ENCODE measurements around the gene CNNM2.

CNNM2 gene

GRCh38 chr10:103117247-103117646, 199.2 kb downstream of the CNNM2 start:
- TF ChIP-seq SCRT2 (tag by site-specific recombination; IDR thresholded peaks at IDR 0.05), result no peak
- no peak for TF ChIP-seq KLF17 (tag by site-specific recombination; IDR thresholded peaks at IDR 0.05)
- no peak for TF ChIP-seq ZNF19 (tag by site-specific recombination; IDR thresholded peaks at IDR 0.05; ENCODE audit: low read depth)
- TF ChIP-seq KLF10 (tag by site-specific recombination; IDR thresholded peaks at IDR 0.05), result no peak
- TF ChIP-seq ZFP41 (tag by site-specific recombination; IDR thresholded peaks at IDR 0.05; ENCODE audit: borderline replicate concordance), result no peak
- no peak for TF ChIP-seq MYNN (tag by site-specific recombination; IDR thresholded peaks at IDR 0.05; ENCODE audit: borderline replicate concordance)
- TF ChIP-seq, protein P1, sequence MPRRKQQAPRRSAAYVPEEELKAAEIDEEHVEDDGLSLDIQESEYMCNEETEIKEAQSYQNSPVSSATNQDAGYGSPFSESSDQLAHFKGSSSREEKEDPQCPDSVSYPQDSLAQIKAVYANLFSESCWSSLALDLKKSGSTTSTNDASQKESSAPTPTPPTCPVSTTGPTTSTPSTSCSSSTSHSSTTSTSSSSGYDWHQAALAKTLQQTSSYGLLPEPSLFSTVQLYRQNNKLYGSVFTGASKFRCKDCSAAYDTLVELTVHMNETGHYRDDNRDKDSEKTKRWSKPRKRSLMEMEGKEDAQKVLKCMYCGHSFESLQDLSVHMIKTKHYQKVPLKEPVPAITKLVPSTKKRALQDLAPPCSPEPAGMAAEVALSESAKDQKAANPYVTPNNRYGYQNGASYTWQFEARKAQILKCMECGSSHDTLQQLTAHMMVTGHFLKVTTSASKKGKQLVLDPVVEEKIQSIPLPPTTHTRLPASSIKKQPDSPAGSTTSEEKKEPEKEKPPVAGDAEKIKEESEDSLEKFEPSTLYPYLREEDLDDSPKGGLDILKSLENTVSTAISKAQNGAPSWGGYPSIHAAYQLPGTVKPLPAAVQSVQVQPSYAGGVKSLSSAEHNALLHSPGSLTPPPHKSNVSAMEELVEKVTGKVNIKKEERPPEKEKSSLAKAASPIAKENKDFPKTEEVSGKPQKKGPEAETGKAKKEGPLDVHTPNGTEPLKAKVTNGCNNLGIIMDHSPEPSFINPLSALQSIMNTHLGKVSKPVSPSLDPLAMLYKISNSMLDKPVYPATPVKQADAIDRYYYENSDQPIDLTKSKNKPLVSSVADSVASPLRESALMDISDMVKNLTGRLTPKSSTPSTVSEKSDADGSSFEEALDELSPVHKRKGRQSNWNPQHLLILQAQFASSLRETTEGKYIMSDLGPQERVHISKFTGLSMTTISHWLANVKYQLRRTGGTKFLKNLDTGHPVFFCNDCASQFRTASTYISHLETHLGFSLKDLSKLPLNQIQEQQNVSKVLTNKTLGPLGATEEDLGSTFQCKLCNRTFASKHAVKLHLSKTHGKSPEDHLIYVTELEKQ (tag by site-specific recombination; IDR thresholded peaks at IDR 0.05; ENCODE audit: borderline replicate concordance), result no peak
- TF ChIP-seq, protein P2, sequence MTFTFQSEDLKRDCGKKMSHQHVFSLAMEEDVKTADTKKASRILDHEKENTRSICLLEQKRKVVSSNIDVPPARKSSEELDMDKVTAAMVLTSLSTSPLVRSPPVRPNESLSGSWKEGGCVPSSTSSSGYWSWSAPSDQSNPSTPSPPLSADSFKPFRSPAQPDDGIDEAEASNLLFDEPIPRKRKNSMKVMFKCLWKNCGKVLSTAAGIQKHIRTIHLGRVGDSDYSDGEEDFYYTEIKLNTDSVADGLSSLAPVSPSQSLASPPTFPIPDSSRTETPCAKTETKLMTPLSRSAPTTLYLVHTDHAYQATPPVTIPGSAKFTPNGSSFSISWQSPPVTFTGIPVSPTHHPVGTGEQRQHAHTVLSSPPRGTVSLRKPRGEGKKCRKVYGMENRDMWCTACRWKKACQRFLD (tag by site-specific recombination; IDR thresholded peaks at IDR 0.05), result no peak
- no peak for TF ChIP-seq MZF1 (tag by site-specific recombination; IDR thresholded peaks at IDR 0.05; ENCODE audit: borderline replicate concordance)
- no peak for TF ChIP-seq KLF1 (tag by site-specific recombination; IDR thresholded peaks at IDR 0.05)
- TF ChIP-seq OSR2 (tag by site-specific recombination; IDR thresholded peaks at IDR 0.05), result no peak
- TF ChIP-seq ZNF2 (tag by site-specific recombination; IDR thresholded peaks at IDR 0.05), result no peak
- TF ChIP-seq ZNF654 (tag by site-specific recombination; IDR thresholded peaks at IDR 0.05; ENCODE audit: low read depth), result no peak
- TF ChIP-seq ZNF596 (tag by site-specific recombination; IDR thresholded peaks at IDR 0.05), result no peak
- TF ChIP-seq, protein P3, sequence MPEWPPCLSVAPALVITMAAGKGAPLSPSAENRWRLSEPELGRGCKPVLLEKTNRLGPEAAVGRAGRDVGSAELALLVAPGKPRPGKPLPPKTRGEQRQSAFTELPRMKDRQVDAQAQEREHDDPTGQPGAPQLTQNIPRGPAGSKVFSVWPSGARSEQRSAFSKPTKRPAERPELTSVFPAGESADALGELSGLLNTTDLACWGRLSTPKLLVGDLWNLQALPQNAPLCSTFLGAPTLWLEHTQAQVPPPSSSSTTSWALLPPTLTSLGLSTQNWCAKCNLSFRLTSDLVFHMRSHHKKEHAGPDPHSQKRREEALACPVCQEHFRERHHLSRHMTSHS (tag by site-specific recombination; IDR thresholded peaks at IDR 0.05), result no peak
- no peak for TF ChIP-seq ZNF223 (tag by site-specific recombination; IDR thresholded peaks at IDR 0.05)
- no peak for TF ChIP-seq ZNF184 (tag by site-specific recombination; IDR thresholded peaks at IDR 0.05)
- TF ChIP-seq, protein P4, sequence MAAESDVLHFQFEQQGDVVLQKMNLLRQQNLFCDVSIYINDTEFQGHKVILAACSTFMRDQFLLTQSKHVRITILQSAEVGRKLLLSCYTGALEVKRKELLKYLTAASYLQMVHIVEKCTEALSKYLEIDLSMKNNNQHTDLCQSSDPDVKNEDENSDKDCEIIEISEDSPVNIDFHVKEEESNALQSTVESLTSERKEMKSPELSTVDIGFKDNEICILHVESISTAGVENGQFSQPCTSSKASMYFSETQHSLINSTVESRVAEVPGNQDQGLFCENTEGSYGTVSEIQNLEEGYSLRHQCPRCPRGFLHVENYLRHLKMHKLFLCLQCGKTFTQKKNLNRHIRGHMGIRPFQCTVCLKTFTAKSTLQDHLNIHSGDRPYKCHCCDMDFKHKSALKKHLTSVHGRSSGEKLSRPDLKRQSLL (tag by site-specific recombination; IDR thresholded peaks at IDR 0.05), result no peak
- TF ChIP-seq ZNF23 (tag by site-specific recombination; IDR thresholded peaks at IDR 0.05; ENCODE audit: borderline replicate concordance), result no peak
- no peak overlapping the region for H3K27ac ChIP-seq (ENCODE audit: extremely low read depth, low read depth, low read length)
- no peaks in the 10 kb centered on the region for H3K36me3 ChIP-seq (ENCODE audit: control insufficient read depth in 2 of 2, insufficient read depth in 1 of 2, low read length in 2 of 2)
- ChIA-PET CTCF (no interaction called here), POLR2A (no interaction called here)
- peaks cover 16% of the 10 kb centered on the region for H3K4me1 ChIP-seq (ENCODE audit: control insufficient read depth, insufficient read depth, low read length)
- no peaks in the 10 kb centered on the region for H3K9me3 ChIP-seq (ENCODE audit: control insufficient read depth, insufficient read depth, low read depth, low read length)
- no peak overlapping the region for H3K4me3 ChIP-seq (ENCODE audit: low read depth, low read length)

Measured in HEK293 (cell line).